Lower leg skin (tissue), 3 donors: ENCODE measurements around the gene VPS54.

Source experiments
- CTCF ChIP-seq, 3 donors: fragments of 450-650 bp; IDR thresholded peaks; one replicate each; pipeline ENCODE4 v1.5.1; 2016; ENCODE audit warnings: antibody characterized with exemption in 3 of 3, mild to moderate bottlenecking in 3 of 3, moderate library complexity in 2 of 3
- POLR2A ChIP-seq, 2 donors: fragments of 450-650 bp; IDR thresholded peaks; one replicate each; pipeline ENCODE4 v1.6.1; 2016 to 2017; ENCODE audit warnings: antibody characterized with exemption in 2 of 2, mild to moderate bottlenecking in 1 of 2, moderate library complexity in 1 of 2

GRCh38 chr2:63878486-63878885 lies 140.7 kb downstream of the VPS54 start:
- no peak for TF ChIP-seq CTCF (IDR thresholded peaks at IDR 0.05)
- TF ChIP-seq POLR2A (IDR thresholded peaks at IDR 0.05): no peak
